TTC549 (cell line): ENCODE data around the gene ASB6.
"Not testable (repeated sequence)": the region's sequence is repeated elsewhere in the genome, so short reads cannot be mapped to it uniquely, and the experiment has no call there.

Source experiments
- FAIRE-seq: peaks from 2 replicates; lab custom pipeline; 2012; peaks lifted over from hg19 to GRCh38; lab: Jason Lieb, UNC

The ASB6 gene

DNA sequence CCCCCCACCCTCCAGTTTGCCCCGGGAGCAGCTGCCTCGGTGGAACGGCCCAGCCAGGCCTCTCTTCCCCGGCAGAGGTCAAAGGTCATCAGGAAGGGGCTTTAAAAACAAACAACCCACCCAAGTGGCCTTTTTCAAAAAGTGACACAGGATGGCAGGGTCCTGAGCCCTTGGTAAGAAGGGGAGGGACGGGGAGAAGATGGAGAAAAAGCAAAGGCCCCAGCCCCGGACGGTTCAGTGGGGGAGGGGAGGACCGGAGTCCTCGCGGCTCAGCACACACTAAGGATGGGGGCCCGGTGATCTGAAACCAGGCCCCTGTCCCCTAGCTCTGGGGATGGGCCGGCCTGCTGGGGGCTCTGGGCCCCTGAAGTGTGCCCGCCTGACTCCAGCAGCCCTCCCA, 24.6 kb upstream of the ASB6 start:
- FAIRE-seq, result no peak

DNA sequence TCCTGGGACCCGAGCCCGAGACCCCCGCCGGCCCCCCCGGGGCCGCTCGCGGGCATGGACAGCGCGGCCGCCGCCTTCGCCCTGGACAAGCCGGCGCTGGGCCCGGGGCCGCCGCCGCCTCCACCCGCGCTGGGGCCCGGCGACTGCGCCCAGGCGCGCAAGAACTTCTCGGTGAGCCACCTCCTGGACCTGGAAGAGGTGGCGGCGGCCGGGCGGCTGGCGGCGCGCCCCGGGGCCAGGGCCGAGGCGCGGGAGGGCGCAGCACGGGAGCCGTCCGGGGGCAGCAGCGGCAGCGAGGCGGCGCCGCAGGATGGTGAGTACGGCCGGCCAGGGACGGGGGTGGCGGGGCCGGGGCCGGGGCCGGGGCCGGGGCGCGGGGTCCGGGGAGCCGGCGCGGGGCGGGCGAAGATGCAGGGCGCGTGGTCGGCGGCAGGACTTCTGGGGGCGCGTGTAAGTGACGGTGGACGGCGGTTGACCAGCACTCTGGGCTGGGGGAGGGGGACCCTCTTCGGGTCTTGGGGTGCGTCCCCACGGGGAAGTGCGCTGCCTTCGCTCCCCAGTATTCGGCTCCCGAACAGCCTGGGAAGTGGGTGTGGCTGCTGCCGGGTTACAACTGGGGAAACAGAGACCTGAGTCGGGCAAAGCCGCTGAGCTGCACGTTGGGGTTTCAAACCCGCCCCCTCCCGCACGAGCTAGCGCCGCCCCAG, 24.0 kb upstream of the ASB6 start:
- no peak for FAIRE-seq

DNA sequence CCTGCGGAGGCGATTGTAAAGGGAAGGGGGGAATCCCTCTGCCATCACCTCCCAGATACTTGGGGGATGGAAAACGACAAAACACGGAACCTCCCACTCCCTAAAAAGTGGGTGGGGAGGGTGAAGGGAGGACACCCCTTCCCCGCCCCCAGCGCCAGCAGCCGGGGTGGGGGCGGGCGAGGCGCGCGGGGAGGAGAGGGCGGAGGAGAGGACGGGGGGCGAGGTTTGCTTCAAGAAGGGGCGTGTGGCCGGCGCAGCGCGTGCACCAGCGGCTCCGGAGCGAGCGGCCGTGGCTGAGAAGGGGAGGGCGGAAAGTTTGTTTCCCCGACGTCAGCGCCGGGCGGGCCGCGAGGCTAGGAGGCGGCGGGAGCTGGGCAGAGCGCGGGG, 23.4 kb upstream of the ASB6 start, which contains the start of gene PRRX2:
TSS of gene PRRX2 (plus strand) at position 259 of the 387 bp plus-strand sequence. CDS start 221 bp downstream, outside the sequence.
- FAIRE-seq, result no peak

DNA sequence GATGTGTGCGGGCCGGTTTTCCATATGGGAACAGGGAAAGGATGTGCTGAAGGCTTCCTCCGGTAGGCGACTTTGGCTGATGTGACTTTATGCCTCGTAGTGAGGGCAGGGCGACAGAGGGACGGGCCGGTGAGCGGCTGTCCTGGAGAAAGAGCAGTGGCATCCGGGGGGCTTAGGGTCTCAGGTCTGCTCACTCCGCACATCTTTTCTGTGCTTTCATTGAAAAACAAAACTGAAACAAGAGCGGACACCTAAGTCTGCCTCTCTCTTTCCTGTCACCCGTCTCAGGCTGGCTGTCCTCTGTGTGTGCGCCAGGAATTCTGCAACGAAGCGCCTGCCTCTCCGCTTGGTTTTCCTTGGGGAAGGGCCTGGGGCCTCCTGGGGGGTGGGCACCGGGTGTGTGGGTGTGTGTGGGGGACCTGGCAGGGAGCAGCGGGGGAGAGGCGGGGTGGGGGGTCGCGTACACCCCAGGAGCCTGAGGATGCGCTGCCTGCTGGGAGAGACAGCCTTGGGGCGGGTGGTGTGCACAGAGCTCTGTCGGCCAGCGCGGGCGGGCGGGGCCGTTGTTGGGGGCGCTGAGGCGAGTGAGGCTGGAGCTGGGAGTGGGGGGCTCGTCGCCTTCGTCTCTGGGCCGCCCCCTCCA, 22.9 kb upstream of the ASB6 start:
- FAIRE-seq, result no peak

GRCh38 chr9:129662239-129662638, 20.3 kb upstream of the ASB6 start:
- FAIRE-seq, result not testable (repeated sequence)

- no peak for FAIRE-seq
Observed at GRCh38 chr9:129661029-129661428, 19.1 kb upstream of the ASB6 start.

GRCh38 chr9:129656795-129657390, 14.9 kb upstream of the ASB6 start:
- no peak for FAIRE-seq

GRCh38 chr9:129655696-129656095, 13.7 kb upstream of the ASB6 start:
- FAIRE-seq, result no peak

DNA sequence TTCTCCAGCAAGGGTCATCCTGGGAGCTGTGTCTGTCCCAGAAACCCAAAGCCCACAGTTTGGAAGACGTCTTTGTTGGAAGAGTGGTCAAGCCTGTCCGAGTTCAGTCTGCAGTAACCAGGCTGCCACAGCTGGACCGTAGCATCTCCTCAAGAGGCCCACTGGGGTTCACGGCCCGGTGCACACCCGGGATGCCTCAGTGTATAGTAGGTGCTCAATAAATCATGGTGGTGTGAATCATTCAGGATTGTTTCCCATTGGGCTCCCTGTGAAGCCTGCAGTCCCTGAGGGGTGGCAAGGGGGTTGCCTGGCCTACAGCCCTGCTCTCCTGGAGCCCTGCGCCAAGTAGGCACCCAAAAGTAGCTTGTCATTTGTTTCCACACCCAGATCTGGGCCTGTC, 13.2 kb upstream of the ASB6 start:
- FAIRE-seq, result no peak

GRCh38 chr9:129654554-129655040, 12.6 kb upstream of the ASB6 start:
- no peak for FAIRE-seq

DNA sequence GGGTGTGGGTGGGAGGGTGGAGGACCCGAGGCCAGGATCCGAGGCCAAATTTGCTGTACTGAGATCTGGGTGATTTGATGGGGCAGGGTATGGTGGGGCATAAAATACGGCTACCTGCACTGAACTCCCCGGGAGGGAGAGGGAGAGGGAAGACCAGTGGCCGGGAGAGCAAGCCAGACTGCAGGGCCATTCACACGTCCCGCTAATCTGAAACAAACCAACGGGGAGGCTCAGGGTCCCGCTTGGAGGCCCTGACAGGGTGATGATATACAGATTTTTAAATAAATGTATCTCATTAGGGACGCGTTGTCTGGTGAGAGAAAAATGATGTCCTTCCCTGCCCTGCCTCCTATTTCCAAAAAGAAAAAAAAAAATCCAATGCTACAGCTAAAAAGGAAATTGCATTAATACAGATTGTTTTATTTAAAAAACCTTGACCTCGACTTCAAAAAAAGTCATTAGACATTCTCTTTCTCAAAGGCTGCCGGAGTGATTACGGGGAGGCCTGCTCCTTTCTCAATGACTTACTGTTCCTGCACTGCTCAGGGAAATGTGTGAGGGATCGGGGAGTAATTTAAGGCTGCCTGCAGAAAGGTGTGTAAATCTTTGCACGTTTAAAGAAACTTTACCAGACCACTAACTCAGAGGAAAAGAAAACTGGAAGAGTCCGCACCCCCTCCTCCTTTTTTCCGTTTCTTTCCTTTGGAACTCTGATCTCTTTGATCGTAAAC, 12.0 kb upstream of the ASB6 start:
- no peak for FAIRE-seq

- no peak for FAIRE-seq
Observed at GRCh38 chr9:129650680-129651235, 8.8 kb upstream of the ASB6 start.

DNA sequence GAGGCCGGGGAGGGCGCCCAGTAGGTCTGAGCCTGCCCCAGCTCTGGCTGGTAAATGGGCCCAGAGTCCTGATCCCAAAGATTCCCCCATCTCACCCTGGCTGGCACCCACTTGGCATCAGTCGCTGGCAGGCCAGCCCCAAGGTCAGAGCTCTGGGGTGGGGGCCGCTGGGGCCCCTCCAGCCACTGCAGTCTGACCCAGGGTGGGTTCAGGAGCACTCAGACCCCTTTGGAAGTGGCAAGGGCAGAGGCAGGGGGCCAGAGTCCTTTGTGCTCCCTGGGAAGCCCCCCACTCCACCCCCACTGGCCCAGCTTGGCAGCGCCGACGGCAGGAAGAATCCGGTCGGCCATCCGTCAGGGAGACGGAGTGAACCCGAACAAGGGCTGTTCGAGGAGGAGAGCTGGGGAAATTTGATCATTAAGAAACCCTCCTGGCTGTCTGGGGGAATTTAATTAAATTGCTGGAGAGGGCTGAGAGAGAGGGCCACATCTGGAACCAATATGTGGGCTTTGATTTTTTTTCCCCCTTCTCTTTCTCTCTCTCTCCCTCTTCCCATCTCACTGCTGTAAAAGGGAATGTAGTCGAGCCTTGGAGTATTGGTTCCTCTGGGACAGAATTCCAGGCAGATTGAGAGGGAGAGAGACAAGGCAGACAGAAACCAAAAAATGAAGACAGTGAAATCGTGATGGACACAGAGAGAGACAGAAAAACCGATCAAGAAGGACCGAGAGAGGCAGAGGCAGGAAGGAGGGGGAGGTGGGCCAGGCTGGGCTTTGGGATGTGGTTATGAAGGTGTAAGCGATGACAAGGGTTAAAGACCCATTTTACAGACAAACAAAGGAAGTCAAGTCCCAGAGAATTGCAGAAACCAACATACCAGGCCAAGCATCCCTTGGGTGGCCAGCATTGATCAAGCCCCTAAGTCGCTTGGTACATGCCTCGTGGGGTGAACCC, 8.1 kb upstream of the ASB6 start:
- FAIRE-seq, result no peak

GRCh38 chr9:129648764-129649115, 6.8 kb upstream of the ASB6 start:
- FAIRE-seq, result no peak

GRCh38 chr9:129648092-129648763, 6.3 kb upstream of the ASB6 start:
- no peak for FAIRE-seq

GRCh38 chr9:129647635-129648034, 5.7 kb upstream of the ASB6 start:
- no peak for FAIRE-seq

- no peak for FAIRE-seq
Observed at GRCh38 chr9:129646654-129647053, 4.7 kb upstream of the ASB6 start.

- no peak for FAIRE-seq
Observed at GRCh38 chr9:129646252-129646651, 4.3 kb upstream of the ASB6 start.

- no peak for FAIRE-seq
Observed at GRCh38 chr9:129644902-129645301, 3.0 kb upstream of the ASB6 start.

DNA sequence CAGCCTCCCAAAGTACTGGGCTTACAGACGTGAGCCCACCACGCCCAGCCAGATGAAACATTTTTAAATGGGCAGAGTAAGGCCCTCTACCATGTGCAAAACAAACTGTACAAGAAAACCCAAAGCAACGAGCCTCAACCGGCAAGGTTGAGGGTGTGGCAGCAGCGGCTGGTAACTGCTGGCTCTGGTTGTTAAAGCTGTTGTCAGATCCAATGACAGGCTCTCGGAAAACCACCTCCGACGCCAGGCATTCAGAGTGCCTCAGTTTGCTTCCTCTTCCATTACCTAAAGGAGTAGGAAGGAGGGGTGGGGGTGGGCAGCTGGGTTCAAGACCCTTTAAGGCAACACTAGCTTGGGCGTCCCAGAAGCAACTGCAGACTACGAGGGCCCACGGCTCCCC, 2.4 kb upstream of the ASB6 start:
- no peak for FAIRE-seq

GRCh38 chr9:129643706-129644105, 1.8 kb upstream of the ASB6 start:
- no peak for FAIRE-seq
